ENCODE data around the gene SNTB2.

Gene SNTB2

DNA sequence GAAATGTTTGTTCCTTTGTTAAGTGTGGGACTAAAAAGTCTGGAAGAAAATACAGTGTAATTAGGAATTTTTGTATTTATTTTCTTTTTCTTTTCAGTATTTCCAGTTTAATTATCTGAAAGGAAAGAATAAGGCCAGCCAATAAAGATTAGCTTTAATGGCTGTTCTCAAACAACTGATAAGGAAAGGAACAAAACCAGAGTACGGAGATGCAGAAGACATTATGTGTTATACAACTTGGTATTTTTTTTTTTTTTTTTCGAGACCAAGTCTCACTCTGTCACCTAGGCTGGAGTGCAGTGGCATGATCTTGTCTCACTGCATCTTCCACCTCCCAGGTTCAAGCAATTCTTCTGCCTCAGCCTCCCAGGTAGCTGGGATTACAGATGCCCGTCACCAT, 47.5 kb downstream of the SNTB2 start:
- TF ChIP-seq, protein P1, sequence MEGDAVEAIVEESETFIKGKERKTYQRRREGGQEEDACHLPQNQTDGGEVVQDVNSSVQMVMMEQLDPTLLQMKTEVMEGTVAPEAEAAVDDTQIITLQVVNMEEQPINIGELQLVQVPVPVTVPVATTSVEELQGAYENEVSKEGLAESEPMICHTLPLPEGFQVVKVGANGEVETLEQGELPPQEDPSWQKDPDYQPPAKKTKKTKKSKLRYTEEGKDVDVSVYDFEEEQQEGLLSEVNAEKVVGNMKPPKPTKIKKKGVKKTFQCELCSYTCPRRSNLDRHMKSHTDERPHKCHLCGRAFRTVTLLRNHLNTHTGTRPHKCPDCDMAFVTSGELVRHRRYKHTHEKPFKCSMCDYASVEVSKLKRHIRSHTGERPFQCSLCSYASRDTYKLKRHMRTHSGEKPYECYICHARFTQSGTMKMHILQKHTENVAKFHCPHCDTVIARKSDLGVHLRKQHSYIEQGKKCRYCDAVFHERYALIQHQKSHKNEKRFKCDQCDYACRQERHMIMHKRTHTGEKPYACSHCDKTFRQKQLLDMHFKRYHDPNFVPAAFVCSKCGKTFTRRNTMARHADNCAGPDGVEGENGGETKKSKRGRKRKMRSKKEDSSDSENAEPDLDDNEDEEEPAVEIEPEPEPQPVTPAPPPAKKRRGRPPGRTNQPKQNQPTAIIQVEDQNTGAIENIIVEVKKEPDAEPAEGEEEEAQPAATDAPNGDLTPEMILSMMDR (IDR thresholded peaks at IDR 0.05; ENCODE audit: low read depth, low read length): no peak
- no peak for DNase-seq (ENCODE audit: extremely low read depth, low read depth)

DNA sequence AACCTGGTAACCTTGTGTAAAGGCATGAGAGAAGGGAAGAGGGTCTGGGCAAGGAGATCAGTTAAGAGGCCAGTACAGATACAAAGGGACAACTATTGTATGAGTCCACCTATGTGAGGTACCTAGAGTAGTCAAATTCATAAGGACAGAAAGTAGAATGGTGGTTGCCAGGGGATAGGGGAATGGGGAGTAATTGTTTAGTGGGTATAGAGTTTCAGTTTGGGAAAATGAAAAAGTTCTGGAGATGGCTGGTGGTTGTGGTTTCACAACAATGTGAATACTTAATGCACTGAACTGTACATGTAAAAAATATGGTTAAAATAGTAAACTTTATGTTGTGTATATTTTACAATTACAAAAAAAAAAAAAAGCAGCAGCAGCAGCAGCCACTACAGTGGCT, 49.4 kb downstream of the SNTB2 start:
- DNase-seq (ENCODE audit: extremely low read depth, low read depth): no peak
- TF ChIP-seq, protein P1 (IDR thresholded peaks at IDR 0.05; ENCODE audit: low read depth, low read length): no peak

DNA sequence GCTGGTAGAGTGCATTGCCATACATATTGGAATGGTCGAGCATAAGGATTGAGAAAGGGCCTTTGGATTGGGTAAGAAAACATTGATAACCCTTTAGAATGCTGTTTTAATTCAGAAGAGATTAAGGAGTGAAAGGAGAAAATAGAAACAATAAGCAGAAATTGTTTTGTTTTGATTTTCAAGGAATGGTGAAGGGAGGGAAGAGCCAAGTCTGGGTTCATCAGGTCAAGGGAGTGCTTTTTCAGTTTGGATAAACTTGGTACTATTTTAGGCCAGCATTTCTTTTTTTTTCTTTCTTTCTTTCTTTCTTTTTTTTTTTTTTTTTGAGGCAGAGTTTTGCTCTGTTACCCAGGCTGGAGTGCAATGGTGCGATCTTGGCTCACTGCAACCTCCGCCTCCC, 50.3 kb downstream of the SNTB2 start:
- no peak for DNase-seq (ENCODE audit: extremely low read depth, low read depth)
- TF ChIP-seq, protein P1 (IDR thresholded peaks at IDR 0.05; ENCODE audit: low read depth, low read length): no peak

DNA sequence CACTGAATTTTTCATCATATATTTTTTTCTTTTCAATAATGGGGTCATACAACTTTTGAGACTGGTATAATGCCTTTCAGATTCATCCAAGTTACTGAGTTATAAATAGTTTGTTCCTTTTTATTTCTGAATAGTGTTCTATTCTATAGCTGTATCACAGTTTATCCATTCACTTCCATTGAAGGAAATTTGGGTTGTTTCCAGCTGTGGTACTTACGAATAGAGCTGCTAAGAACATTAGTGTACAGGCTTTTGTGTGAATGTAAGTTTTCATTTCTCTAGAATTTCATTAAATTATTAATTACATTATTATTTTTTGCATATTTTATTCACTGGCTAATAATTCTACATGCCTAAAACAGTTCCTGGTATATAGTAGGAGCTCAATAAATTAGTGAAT, 52.9 kb downstream of the SNTB2 start:
- DNase-seq (ENCODE audit: extremely low read depth, low read depth): no peak
- TF ChIP-seq, protein P1 (IDR thresholded peaks at IDR 0.05; ENCODE audit: low read depth, low read length): no peak

DNA sequence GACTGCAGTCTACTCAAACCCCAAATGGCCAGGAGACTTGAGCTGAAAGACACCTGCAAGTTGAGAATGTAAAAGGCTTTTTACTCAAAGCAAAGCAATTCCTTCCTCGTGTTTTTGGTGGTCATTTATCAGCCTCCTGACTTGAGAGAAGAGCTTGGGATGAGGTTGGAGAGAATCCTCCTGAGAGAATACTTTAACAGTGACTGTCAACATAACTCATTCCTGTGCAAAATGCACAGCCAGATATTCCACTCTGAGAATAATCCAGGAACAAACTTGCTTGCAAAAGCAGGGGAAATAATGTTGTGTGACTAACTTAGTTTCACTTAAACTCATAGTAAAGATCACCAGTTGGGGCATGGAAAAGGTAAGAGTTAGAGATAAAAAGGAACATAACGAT, 53.4 kb downstream of the SNTB2 start:
- DNase-seq (ENCODE audit: extremely low read depth, low read depth): no peak
- TF ChIP-seq, protein P1 (IDR thresholded peaks at IDR 0.05; ENCODE audit: low read depth, low read length): no peak

DNA sequence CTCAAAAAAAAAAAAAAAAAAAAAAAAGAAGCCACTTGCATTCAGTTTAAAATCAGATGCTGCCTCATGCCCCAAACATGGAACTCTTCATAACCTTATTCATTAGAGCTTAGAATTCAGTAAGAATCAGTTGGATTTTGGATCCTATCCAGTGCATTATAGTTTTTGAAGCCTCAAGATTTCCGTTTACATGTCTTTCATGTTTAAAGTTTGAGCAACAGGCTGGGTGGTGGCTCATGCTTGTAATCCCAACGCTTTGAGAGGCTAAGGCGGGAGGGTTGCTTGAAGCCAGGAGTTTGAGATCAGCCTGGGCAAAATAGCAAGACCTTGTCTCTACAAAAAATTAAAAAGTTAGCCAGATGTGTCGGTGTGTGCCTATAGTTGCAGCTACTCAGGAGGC, 55.0 kb downstream of the SNTB2 start:
- no peak for DNase-seq (ENCODE audit: extremely low read depth, low read depth)
- TF ChIP-seq, protein P1 (IDR thresholded peaks at IDR 0.05; ENCODE audit: low read depth, low read length): no peak

DNA sequence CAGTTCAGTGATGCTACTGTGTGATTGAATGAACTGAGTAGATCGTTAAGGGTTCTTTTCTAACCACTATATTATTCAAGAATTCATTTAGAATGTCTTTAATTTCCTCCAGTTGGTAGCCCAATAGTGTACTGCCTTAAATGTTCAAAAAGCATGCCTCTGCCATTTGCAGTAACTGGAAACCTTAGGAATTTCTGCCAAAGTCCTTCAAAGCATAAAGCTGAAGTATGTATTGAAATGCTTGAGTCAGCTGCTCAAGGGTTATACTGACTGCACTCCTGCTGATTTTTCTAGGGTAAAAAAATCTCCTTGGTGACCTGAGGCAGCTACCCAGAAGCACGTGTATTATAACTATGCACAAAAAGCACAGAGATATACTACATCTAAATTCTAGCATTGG, 56.5 kb downstream of the SNTB2 start:
- peak; percentile 60 for DNase-seq (ENCODE audit: extremely low read depth, low read depth)
- TF ChIP-seq, protein P1 (IDR thresholded peaks at IDR 0.05; ENCODE audit: low read depth, low read length): no peak
